GM21515 (cell line): ENCODE results near the gene KMT2D.
A peak's percentile ranks its signal among the peaks of the same experiment; 100 is the strongest.
"Not testable (repeated sequence)": the region's sequence is repeated elsewhere in the genome, so short reads cannot be mapped to it uniquely, and the experiment has no call there.

Experiments used
- ATAC-seq: cut with Tn5 transposase; IDR thresholded peaks from one replicate; pipeline ENCODE4 v1.9.1; 2021; ENCODE audit not compliant: unreplicated experiment

Gene KMT2D

DNA sequence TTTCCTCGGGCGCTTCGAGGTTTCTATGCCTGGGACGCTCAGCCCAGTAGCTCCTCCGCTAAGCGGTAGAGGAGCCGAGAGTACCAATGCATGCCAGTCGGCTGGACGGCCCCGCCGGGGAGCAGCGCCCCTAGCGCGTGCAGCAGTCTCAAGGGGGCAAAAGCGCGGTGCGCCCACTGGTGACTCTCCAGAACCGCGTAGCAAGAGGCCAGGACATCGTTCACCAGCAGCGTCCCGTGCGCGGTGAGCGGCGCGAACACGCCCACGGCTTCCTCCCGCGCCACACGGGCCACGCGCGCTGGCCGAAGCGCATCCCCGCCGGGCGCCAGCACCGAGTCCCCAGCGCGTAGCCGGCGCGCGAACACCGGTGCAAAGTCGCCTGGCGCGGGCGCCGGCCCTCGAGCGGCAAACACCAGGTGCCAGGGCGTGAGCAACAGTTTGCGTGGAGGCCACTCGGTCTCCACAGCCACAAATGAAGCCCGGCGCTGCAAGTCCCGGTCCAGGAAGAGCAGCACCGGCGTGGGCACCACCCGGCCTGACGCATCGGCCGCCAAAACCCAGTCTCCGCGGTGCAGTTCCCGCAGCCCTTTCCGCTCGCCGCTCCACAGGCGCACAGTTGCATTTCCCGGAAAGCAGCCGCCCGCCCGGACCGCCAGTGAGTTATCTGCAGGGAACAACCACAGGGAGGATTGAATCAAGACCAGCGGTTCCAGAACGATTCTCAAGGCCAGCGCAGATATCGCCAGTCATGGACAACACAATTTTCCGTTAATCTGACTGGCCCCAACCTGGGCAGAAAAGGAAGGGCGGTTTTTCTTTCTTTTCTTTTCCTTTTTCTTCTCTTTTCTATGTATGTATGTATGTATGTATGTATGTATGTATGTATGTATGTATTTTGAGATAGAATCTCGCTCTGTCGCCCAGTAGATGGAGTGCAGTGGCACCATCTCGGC is 29.5 kb upstream of the KMT2D start:
- no peak for ATAC-seq

DNA sequence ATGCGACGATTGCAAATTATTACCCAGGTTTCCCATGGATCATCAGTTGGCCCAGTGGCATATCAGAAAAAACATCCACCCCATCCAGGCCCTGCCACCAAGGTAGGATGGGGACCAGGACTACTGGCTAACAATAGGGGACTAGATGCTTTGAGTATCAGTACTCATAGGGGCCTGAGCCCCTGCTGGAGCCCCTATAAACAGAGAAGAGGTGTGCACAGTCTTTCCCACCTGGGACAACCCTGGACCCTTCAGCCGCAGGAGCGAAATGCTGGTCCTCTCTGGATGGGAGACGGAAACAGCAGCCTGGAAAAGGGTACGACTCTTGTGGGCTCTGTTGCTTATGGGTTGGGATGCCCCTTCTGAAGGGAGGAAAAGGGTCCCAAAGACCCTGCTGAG is 28.3 kb upstream of the KMT2D start:
- no peak for ATAC-seq

DNA sequence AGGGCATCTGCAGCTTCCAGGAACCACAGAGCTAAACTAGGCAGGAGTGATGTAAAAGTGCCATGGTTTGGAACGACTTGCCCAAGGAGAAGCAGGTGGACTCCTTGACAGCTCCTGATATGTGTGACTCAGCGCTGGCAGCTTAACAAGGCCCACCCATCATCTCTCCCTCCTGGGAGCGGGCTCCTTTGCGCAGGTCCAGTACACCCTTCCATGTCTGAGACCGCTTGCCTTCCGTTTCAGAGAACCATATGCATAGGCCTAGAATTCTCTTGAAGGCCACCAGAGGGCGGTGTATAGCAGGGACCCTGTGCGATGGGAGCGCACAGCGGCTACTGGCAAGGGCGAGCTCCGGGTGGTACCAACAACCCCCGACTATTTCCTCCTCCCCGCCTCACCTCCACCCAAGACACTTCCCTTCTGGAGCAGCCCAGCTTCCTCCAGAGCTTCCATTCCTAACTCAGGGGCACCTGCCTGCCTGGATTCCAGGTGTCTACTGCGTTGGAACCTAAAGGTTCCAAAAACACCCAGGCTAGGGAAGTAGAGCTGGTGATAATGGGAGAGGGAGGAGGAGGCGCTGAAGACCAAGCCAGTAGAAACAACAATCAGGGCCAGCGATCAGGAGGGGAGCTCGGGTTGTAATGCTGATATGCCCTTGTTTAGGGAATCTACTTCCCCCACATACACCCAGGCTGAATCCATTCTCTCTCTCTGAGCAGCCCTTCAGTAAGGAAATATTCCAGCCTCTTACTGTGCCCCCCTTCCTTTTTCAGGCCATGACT is 27.7 kb upstream of the KMT2D start:
- peak; percentile 83 for ATAC-seq

DNA sequence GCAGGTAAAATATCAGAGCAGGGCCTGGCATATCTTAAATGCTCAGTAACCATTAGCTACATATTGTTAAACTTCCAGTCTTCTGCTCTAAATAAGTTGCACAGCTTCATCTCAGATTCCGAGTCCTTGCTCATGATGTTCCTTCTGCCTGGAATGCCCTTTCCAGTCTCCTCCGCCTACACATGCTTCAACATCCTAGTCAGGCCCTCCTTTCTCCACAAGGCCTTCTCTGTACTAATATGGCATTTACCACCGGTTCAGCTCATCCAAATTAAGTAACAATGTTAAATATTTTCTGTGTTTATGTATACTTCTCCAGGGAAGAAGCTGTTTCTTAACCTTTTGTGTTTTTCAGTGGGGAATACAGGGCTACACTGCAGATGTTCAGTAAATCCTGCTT is 25.5 kb upstream of the KMT2D start:
- no peak for ATAC-seq

DNA sequence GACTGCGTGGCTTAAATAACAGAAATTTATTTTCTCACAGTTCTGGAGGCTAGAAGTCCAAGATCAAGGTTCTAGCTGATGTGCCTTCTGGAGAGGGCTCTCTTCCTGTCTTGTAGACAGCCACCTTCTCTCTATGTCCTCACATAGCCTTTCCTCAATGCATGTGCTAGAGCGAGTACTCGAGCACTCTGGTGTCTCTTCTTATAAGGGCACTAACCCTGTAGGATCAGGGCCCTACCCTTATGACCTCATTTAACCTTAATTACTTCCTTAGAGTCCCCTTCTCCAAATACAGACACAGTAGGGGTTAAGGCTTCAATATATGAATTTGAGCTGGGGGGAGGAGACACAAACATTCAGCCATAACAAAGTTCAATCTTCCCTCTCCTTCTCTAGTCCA is 23.8 kb upstream of the KMT2D start:
- no peak for ATAC-seq

DNA sequence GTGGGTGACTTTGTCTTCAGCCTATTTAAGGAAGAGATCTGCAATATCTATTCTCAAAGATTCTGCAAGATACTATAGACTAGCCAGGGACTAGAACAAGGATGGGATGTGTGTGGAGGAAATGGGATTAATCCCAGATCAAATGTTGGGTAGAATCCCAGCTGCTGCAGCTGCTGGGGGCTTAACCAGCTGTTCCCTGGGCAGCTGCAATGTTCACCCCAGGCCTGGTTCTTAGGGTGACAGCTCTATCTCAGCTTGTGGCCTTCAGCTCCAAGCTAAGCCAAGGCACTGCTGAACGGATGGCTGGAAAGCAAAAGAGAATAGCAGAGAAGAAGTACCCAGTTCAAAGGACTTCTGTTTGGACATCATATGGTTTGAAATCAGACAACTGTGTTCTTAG is 19.2 kb upstream of the KMT2D start:
- no peak for ATAC-seq

DNA sequence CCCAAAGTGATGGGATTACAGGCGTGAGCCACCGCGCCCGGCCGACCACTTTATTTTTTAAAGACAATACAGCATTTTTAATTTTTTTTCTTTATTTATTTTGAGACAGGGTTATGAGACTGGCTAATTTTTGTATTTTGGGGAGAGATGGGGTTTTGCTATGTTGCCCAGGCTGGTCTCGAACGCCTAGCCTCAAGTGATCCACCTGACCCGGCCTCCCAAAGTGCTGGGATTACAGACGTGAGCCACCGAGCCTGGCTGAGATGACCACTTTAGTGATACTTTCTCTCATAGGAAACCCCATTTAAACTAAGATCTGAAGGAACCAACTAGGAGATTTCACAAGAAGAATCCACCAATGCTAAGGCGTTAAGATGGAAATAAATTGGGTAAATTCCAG is 10.4 kb upstream of the KMT2D start:
- ATAC-seq = no peak

DNA sequence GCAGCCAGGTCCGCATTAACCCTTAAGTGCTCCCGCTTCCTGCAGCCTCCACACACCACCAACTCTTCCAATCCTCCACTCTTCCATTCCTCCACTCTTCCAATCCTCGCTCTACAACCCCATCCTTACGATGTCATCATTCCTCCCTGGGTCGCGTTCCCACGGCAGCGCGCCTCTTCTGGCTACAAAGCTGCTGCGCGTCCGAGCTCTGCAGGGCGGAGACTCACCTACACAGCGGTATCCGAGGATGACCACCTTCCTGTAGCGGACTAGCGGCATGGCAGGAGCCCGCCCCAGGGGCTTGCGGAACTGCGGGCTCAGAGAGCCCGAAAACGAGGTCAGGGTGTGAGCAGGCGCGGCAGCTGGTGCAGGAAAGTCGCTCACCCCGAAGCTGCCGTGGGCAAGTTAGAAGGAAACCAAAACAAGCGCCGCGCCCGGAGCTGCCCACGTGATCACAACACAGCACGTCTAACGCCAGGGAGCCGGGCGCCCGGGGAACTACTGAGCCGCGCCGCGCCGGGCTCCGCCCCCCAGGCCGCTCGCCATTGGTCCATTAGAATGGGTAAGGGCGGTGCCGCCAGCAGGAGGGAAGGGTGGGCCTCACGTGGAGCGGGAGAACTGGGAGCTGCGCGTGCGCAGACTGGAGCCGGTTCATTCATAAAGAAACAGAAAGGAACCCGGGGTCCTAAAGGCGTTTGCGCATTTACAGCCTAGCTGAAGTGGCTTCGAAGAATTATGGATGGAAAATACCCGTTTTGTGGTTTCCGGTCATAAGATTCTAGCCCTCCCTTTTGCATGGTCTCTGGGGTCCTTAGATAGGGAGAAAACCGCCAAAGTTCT is 9.1 kb upstream of the KMT2D start, which contains the start of gene RHEBL1:
TSS of gene RHEBL1 (minus strand) at position 473 of the 840 bp plus-strand sequence. CDS start at position 279, 194 bp downstream.
- peak; percentile 94 for ATAC-seq

DNA sequence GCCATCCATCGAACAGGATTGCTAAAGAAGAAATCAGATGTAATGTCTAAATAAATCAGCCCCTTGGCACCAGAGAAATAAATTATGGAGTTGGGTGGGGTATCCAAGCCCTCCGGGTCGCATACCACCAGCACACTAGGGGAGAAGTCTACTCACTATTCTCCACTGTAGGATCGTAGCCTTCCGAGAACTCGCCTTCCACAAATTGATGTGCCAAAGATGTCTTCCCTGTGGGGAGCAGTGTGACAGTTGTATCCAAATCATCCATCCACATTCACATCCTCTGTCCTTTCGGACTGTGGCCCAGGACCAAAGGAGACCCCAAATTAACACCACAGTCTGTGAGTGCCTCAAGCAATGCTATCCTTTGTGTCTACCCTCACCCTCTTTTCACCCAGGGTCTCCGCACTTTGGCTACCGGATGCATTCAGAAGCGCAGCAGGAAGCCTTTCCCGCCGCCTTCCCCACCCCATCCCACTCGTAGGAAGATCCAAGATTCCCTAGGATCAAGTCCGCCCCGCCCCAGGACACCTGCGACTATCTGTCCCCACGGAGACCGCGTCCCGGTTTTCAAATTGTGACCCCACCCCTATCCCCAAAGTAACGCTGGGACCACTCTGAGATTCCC is 8.4 kb upstream of the KMT2D start:
- ATAC-seq = no peak

DNA sequence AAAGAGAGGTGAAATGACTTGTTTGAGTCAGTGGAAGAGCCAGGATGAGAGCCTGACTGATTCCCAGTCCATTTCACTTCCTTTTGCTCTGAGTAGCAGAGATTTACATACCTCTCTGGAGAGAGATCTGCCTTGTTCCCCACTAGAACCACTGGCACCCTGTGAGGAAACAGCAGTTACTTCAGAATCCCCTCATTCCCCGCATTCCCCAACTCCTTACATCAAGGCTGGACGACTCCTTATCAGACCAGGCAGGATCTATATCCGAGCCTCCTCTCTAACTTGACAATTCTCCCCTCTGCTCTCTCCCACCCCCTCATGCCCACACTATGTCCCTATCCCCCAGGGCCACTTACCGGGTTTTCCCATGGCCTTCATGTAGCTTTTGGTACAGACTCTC is 5.5 kb upstream of the KMT2D start:
- ATAC-seq = no peak

DNA sequence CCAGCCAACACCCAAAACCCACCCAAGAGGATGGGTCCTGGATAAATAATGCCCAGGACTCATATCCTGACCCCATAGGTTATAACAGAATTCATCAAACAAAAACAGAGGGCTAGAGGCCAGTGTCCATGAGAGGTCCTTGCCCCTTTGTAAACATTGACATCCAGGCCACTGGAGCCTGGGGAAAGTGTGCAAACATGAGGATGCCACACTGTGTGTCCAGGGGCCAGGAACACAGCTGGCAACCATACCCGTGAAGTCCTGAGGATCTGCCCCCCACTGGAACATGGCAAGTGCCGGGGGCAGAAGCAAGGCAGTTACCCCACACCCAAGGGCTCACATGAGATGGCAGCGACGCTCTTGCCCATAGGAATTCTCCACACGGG is 4.2 kb upstream of the KMT2D start:
- ATAC-seq = no peak

DNA sequence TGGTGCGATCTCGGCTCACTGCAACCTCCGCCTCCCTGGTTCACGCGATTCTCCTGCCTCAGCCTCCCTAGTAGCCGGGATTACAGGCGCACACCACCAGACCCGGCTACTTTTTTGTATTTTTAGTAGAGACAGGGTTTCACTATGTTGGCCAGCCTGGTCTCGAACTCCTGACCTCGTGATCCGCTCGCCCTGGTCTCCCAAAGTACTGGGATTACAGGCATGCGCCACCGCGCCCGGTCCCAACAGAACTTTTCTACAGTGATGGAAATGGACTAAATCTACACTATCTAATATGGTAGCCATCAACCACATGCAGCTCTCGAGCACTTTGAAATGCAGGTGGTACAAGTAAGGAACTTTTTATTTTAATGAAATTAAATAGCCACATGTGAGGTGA is 1.3 kb upstream of the KMT2D start:
- not testable (repeated sequence) for ATAC-seq

DNA sequence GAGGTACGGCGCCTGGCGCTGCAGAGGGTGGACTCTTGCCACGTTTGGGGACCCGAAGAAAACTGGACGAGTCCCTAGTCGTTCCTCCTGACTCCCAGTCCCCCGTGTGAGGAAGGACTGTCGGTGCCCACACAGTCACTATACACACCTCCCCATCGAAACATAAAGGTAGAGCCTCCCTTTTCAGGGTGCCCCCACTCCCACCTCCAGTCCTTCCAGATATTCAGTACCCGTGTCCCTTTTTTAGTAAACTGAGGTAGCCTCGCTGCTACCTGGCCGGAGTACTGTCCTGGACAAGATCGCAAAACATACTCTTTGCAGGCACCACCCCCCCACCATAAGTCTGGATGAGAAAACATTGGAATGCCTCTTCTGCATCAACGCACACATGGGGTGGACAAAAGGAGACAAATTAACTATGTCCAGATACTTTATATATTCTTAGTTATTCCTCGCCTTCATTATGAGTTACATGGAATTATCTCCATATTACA is 610 bp upstream of the KMT2D start:
- no peak for ATAC-seq

DNA sequence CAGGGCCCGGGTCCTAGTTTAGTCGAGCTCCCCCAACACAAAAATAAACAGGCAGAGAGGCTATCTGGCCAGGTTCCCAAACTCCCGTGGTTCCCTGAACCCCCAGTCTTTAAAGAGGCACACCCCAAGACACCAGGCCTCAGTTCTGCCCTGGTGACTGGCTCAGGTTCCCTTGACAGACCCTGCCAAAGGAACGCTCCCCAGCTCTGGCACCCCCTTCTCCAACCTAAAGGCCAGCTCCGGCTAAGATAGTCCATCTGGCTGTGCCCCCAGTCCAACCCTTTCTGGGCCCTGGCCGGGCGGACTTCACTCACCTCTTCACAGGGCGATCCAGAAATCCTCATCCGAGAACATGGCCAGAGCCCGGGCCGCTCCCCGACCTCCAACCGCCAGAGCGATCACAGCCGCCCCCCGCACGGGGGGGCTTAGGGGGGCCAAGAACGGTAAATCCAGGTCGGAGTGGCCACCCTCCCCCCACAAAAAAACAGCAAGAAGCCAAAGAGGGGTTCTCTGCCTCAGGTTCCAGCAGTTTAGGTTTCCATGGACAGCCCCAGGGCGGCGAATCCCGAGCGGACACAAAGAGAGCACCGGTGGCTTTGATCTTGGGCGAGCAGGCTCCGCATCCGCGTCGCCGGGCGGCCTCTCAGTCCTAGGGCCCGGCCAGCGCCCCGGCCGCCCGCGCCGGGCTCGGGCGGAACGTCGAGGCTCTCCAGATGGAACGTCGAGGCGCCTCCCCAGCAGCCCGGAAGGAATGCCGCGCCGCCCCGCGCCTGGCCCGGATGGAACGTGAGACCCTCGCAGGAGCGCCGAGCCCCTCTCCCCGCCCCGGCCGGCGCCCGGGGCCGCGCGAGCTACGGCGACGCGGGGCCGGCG is 1.1 kb downstream of the KMT2D start:
- peak; percentile 20 for ATAC-seq

DNA sequence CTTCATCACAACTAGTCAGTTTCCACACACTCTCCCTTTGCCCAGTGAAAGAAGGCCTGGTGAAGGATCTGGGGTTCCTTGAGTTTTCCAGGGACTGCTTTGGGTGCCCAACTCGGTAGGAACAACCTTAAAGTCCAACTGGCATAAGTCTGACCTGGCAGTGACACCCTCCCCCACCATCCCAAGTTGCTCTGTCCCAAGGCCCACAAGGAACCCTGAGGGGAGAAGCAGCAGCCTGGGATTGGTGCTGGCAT is 1.6 kb downstream of the KMT2D start:
- no peak for ATAC-seq

DNA sequence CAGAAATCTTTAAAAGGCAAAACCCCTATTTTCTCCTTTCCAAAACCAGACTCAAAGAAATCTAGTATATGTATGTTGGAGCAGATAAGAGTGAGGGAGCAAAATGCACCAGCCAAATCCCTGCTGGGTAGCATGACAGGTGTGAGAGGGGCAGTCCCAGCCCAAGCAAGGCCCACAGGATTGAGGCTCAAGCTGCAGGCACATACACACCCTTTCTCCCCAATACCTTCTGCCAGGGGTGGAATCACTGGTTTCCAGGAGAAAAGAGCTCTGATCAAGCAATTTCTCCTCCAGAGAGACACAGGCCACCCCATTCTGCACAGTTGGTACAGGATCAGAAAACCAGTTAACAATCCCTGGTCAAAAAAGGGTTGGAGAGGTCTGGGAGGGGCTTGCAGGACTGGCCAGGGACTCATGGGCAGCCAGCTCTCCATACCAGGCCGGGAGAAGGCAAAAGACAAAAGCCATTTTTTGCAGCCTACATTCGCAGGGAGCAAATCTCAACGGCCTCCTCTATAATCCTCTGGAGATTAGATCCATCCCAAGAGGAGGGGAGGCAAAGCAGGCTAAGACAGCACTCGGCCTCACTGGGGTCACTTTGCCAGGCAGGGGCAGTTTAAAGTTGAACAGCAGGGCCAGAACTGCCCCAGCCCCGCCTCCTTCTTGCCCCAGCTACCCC is 2.1 kb downstream of the KMT2D start:
- ATAC-seq = no peak

DNA sequence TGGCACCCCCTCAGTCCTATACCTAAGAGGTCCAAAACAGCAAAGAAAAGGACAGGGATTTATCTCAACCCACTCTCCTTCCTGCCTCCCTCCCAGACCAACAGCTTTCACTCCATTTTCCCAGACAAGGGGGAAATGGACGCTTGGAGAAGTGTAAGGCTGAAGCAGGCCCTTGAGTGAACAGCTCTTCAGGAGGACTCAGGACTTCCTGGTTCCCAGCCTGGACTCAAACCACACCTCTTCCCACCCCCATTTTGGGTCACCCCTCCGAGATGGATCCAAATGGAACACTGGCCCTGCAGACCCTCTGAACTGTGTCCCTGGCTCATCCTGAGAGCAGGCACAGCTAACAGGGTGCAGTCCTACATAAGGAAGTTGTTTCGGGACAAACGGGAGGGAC is 2.7 kb downstream of the KMT2D start:
- no peak for ATAC-seq

DNA sequence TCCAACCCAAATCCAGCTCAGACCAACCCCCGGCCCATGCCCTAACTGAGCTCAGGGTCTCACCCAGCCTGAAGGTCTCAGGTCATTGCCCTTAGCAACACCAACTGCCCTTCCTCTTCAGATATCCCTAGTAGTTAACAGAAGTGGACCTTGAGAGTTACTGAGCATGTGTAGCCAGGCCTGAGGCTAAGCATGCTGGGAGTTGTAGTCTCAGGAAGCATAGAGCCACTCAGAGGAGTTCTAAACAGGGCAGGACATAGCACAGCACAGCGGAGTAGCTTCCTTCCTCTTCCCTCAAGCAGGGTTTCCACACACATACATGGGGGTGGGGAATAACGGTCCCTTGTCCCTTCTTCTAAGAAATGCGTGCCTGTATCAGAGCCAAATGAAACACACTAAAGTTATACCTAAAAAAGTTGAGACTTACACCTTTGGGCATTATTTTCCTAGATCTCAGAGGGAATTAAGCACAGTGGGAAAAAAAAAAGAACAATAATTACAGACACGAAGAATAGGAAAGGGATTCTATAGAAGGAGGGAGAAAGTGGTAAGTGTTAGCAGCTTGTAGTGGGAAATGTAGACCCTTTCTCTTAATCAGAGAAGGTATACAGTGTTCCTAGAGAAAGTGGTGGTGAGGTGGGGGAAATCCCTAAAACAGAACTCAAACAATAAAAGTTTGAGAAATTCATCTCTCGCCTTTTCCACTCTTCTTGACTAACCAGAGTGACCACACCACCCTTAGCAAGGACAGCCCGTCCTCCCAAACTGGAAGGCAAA is 4.4 kb downstream of the KMT2D start:
- ATAC-seq = peak; percentile 49

DNA sequence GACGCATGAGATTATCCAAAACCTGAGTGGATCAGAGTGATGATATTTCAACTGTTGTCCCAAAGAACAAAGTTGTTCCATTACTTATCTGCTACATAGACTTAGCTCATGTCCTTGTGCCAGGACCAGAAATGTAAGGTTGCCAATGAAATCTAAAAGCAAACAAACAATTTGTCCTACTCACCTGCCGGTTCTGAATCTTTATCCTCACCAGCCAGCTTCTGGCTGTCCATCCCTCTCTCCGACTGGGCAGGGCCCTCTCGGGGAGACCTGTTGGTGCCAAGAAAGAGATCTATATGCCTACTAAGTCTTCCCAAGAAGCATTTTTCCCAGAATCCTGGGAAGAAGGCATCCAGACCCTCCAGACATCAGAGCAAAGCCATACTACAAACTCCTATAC is 5.5 kb downstream of the KMT2D start:
- ATAC-seq = no peak
